ENCODE measurements around the gene AGPS.

DNA sequence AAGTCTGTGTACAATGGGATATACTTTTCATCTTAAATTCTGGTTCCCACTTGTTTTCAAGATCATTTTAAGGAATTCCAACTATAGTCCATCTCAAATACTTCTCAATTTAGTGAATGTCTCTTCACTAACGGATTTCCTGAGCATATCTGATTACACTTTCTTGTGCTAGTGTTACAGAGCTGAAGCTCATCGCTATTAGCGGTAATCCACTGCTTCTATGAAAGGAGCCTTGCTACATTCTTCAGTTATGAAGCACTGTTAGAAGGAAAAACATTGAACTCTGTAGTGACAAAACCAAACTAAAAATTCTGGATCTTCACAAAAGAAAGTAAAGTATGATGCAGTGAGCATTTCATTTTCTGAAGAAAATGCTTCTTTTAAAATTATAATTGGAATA is 72.0 kb downstream of the AGPS start:
- TF ChIP-seq, protein P1, sequence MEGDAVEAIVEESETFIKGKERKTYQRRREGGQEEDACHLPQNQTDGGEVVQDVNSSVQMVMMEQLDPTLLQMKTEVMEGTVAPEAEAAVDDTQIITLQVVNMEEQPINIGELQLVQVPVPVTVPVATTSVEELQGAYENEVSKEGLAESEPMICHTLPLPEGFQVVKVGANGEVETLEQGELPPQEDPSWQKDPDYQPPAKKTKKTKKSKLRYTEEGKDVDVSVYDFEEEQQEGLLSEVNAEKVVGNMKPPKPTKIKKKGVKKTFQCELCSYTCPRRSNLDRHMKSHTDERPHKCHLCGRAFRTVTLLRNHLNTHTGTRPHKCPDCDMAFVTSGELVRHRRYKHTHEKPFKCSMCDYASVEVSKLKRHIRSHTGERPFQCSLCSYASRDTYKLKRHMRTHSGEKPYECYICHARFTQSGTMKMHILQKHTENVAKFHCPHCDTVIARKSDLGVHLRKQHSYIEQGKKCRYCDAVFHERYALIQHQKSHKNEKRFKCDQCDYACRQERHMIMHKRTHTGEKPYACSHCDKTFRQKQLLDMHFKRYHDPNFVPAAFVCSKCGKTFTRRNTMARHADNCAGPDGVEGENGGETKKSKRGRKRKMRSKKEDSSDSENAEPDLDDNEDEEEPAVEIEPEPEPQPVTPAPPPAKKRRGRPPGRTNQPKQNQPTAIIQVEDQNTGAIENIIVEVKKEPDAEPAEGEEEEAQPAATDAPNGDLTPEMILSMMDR (IDR thresholded peaks at IDR 0.05) = no peak
- no peak for TF ChIP-seq POLR2AphosphoS5 (IDR thresholded peaks at IDR 0.05)
